ENCODE results near the gene CHST8. TPM values are rescaled to one million over a fixed set of nuclear protein-coding genes. Genes with fewer than 3 reads are reported as not detected.

The CHST8 gene
- polyA plus RNA-seq, 3 donors: not detected

DNA sequence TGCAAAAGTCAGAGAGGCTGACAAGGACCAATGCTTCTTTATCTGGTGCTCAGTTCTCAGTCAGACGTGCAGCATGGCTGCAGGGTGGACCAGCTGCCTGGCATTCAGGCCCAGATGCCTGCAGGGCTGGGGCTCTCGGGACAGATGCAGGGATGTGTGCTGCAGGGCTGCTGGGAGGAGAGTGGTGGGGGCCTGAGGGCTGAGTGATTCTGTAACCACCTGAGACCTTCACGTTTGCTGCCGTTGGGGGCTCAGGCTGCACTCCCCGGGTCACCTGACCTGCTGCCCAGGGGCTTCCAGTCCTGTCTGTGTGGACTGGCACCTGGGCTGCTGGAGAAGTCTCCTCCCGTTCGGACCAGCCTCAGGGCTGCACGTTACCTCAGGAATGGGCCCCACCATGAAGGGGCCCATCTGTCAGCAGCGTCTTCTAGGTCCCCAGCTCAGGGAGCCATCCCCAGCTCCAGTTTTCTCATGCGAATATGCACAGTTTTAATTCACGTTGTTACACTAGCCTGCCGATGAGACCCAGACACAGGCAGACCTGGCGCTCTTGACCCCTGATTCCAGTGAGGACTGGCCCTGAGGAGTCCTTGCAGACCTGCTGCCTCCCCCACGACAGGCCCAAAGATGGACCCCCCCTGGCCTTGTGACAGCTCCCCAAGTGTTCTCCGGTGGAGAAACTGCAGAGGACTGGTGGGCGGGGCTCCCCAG, 191.8 kb downstream of the CHST8 start:
- Mint-ChIP-seq H3K27me3 (ENCODE audit: low read depth in 3 of 3) (peaks cover 0 to 2% (median 0%) of the 10 kb centered on the region in 3 donors), H3K27ac (no peak overlapping the region), H3K36me3 (peaks cover 41 to 60% of the 10 kb centered on the region in 2 donors), H3K9me3 (peaks cover 0 to 3% (median 0%) of the 10 kb centered on the region in 7 donors), H3K4me3 (no peak overlapping the region), H3K4me1 (peaks cover 33% of the 10 kb centered on the region)
- peaks cover 28 to 49% of the 10 kb centered on the region in 2 donors for H3K36me3 ChIP-seq (replicated peaks in 1 of 2; ENCODE audit: control insufficient read depth in 1 of 2, insufficient read depth in 2 of 2, low read length in 2 of 2)
- no peaks in the 10 kb centered on the region for H3K79me2 ChIP-seq (ENCODE audit: insufficient read depth, low read length)
- H4K20me1 ChIP-seq (ENCODE audit: insufficient read depth, low read length): no peaks in the 10 kb centered on the region
- no peak for DNase-seq
- H3K4me2 ChIP-seq (replicated peaks; ENCODE audit: extremely low read depth, low read length, poor library complexity, severe bottlenecking): no peak overlapping the region
- no peak overlapping the region for H3K9ac ChIP-seq (ENCODE audit: insufficient read depth, low read length, poor library complexity, severe bottlenecking)
- 97% methylated on average over 14 of the region's 16 CpGs for WGBS (ENCODE audit: insufficient coverage)
- no peak overlapping the region for H3K4me3 ChIP-seq (replicated peaks in 1 of 3; ENCODE audit: low read depth in 2 of 3, low read length in 3 of 3)
- no peak overlapping the region for H3K27ac ChIP-seq (ENCODE audit: low read depth in 1 of 2, low read length in 2 of 2)
- no peak overlapping the region for H2AFZ ChIP-seq (ENCODE audit: insufficient read depth, low read depth, low read length, poor library complexity, severe bottlenecking)
- no peaks in the 10 kb centered on the region for H3K9me3 ChIP-seq (replicated peaks in 1 of 2; ENCODE audit: control insufficient read depth in 1 of 2, insufficient read depth in 1 of 2, low read length in 2 of 2)
- H3K4me1 ChIP-seq (ENCODE audit: control insufficient read depth in 1 of 2, insufficient read depth in 2 of 2, low read length in 2 of 2): peaks cover 32 to 34% of the 10 kb centered on the region in 2 donors
- no peak for TF ChIP-seq CTCF (IDR thresholded peaks at IDR 0.05)
- H3K27me3 ChIP-seq (ENCODE audit: control insufficient read depth in 2 of 2, insufficient read depth in 2 of 2, low read length in 2 of 2): no peaks in the 10 kb centered on the region
- intact Hi-C loops (cut with micrococcal nuclease): no loop called here

- Histone ChIP-seq H3K79me2 (ENCODE audit: insufficient read depth, low read length) (no peaks in the 10 kb centered on the region), H4K20me1 (ENCODE audit: insufficient read depth, low read length) (no peaks in the 10 kb centered on the region), H3K36me3 (replicated peaks in 1 of 2; ENCODE audit: control insufficient read depth in 1 of 2, insufficient read depth in 2 of 2, low read length in 2 of 2) (peaks cover 28 to 46% of the 10 kb centered on the region in 2 donors), H2AFZ (ENCODE audit: insufficient read depth, low read depth, low read length, poor library complexity, severe bottlenecking) (no peak overlapping the region), H3K27ac (ENCODE audit: low read depth in 1 of 2, low read length in 2 of 2) (no peak overlapping the region), H3K9ac (ENCODE audit: insufficient read depth, low read length, poor library complexity, severe bottlenecking) (no peak overlapping the region), H3K9me3 (replicated peaks in 1 of 2; ENCODE audit: control insufficient read depth in 1 of 2, insufficient read depth in 1 of 2, low read length in 2 of 2) (no peaks in the 10 kb centered on the region), H3K4me2 (replicated peaks; ENCODE audit: extremely low read depth, low read length, poor library complexity, severe bottlenecking) (no peak overlapping the region), H3K4me1 (ENCODE audit: control insufficient read depth in 1 of 2, insufficient read depth in 2 of 2, low read length in 2 of 2) (peaks cover 42 to 43% of the 10 kb centered on the region in 2 donors), H3K27me3 (ENCODE audit: control insufficient read depth in 2 of 2, insufficient read depth in 2 of 2, low read length in 2 of 2) (no peaks in the 10 kb centered on the region), H3K4me3 (replicated peaks in 1 of 3; ENCODE audit: low read depth in 2 of 3, low read length in 3 of 3) (no peak overlapping the region)
- peaks cover 0 to 3% (median 0%) of the 10 kb centered on the region in 7 donors for H3K9me3 Mint-ChIP-seq
- no peak for DNase-seq
- peak overlapping the region in 4 of 7 donors; percentile 30 to 66 (median 58) for H3K27ac Mint-ChIP-seq
- H3K4me3 Mint-ChIP-seq: no peak overlapping the region
- no peak for TF ChIP-seq CTCF (IDR thresholded peaks at IDR 0.05)
- intact Hi-C loops (cut with micrococcal nuclease): no loop called here
- H3K27me3 Mint-ChIP-seq (ENCODE audit: low read depth in 3 of 3): peaks cover 0 to 2% (median 0%) of the 10 kb centered on the region in 3 donors
- peaks cover 39 to 54% of the 10 kb centered on the region in 2 donors for H3K36me3 Mint-ChIP-seq
- 91% methylated on average over 16 of the region's 21 CpGs for WGBS (ENCODE audit: insufficient coverage)
- H3K4me1 Mint-ChIP-seq: peaks cover 42% of the 10 kb centered on the region
These were observed 192.7 kb downstream of the CHST8 start for GRCh38 chr19:33814181-33815165.

Measured in CD14-positive monocyte (primary cell).